ENCODE measurements around the gene BUD13. TPM values are rescaled to one million over a fixed set of nuclear protein-coding genes. Genes with fewer than 3 reads are reported as not detected.

BUD13 gene
- total RNA-seq, 1 experiment from 2014 or later, result 22.9 TPM

DNA sequence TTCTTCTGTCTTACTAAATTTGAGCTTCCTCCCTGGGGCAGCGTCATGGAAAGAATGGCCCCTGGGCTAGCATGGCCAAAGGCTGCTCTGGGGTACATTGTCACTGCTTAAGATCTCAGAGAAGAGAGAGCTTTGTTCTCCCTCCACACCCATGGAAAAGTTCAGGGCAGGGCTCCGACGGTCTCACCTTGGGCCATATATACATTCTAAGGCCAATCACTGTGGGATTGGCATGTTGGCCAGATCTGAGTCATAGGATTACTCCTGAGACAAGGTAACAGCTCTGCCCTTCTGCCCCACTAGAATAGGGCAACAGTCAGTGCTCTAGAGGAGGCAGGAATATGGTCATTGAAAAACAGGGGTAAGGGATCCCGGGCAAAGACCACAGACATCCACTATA lies 56.2 kb downstream of the BUD13 start:
- Histone ChIP-seq H3K9me3 (ENCODE audit: control insufficient read depth in 1 of 2, insufficient read depth in 1 of 2, low read depth in 1 of 2, low read length in 2 of 2) (no peaks in the 10 kb centered on the region), H2AFZ (ENCODE audit: low read depth, low read length, poor library complexity, severe bottlenecking) (no peak overlapping the region), H3K4me1 (ENCODE audit: control insufficient read depth in 1 of 2, insufficient read depth in 2 of 2, low read length in 2 of 2) (no peaks in the 10 kb centered on the region), H3K9me2 (ENCODE audit: insufficient read depth) (no peaks in the 10 kb centered on the region), H3K36me3 (ENCODE audit: control insufficient read depth in 1 of 2, insufficient read depth in 2 of 2, low read length in 2 of 2) (no peaks in the 10 kb centered on the region), H3K9ac (ENCODE audit: low read length) (no peak overlapping the region), H4K20me1 (ENCODE audit: insufficient read depth) (no peaks in the 10 kb centered on the region), H3K79me2 (ENCODE audit: insufficient read depth, low read length) (no peaks in the 10 kb centered on the region), H3K4me2 (ENCODE audit: low read length) (no peak overlapping the region), H3K4me3 (replicated peaks in 1 of 2; ENCODE audit: low read depth in 1 of 2, low read length in 2 of 2) (no peak overlapping the region), H3K27me3 (ENCODE audit: insufficient read depth, low read length) (no peaks in the 10 kb centered on the region), H3K27ac (ENCODE audit: low read depth, low read length) (no peak overlapping the region)
- ChIA-PET POLR2A (no interaction called here), CTCF (interaction anchor here (1.8 kb wide), 1 partner anchor 16 kb away, joined by 5 read pairs; no protein-coding TSS in a partner anchor), RAD21 (ENCODE audit: low non-redundant PET in 1 of 2, low total read pairs in 2 of 2, uncharacterized antibody in 2 of 2, unreplicated experiment in 2 of 2) (no interaction called here)
- DNase-seq (ENCODE audit: low read depth, low spot score) (no peak), ATAC-seq (no peak)
- no TSS peak for BruUV-seq (replicated peaks)
- TF ChIP-seq SP1 (IDR thresholded peaks at IDR 0.05; ENCODE audit: low read depth) (no peak), EZH2 (IDR thresholded peaks at IDR 0.05) (no peak), YY1 (IDR thresholded peaks at IDR 0.05; ENCODE audit: extremely low read depth, insufficient replicate concordance, low read depth, low read length) (no peak), POLR2AphosphoS5 (IDR thresholded peaks at IDR 0.05; ENCODE audit: low read depth, low read length) (no peak), ZNF274 (IDR thresholded peaks at IDR 0.05; ENCODE audit: low read depth, low read length) (no peak)
- intact Hi-C loops (cut with micrococcal nuclease), result no loop called here

DNA sequence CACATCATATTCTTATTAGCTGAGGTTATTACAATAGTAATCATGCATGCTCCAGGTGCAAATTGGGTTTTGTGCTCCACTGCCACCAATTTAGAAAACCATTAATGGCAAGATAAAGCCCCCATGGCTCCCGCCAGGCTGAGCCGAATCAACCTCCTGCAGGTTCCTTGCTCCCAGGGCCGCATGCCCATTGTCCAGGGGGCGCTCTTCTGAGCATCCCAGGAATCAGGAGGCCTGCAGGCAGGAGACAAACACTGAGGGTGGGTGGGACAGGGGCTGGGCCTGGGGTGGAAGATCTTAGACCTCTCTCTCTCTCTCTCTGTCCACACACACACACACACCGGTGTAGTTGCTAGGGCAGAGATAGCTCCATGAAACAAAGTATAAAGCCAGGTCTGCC lies 57.4 kb downstream of the BUD13 start:
- Histone ChIP-seq H3K27ac (ENCODE audit: low read depth, low read length) (no peak overlapping the region), H3K27me3 (ENCODE audit: insufficient read depth, low read length) (no peaks in the 10 kb centered on the region), H3K4me2 (ENCODE audit: low read length) (no peak overlapping the region), H2AFZ (ENCODE audit: low read depth, low read length, poor library complexity, severe bottlenecking) (no peak overlapping the region), H3K79me2 (ENCODE audit: insufficient read depth, low read length) (no peaks in the 10 kb centered on the region), H3K9ac (ENCODE audit: low read length) (no peak overlapping the region), H3K4me1 (ENCODE audit: control insufficient read depth in 1 of 2, insufficient read depth in 2 of 2, low read length in 2 of 2) (no peaks in the 10 kb centered on the region), H3K9me2 (ENCODE audit: insufficient read depth) (no peaks in the 10 kb centered on the region), H3K9me3 (ENCODE audit: control insufficient read depth in 1 of 2, insufficient read depth in 1 of 2, low read depth in 1 of 2, low read length in 2 of 2) (no peaks in the 10 kb centered on the region), H4K20me1 (ENCODE audit: insufficient read depth) (no peaks in the 10 kb centered on the region), H3K36me3 (ENCODE audit: control insufficient read depth in 1 of 2, insufficient read depth in 2 of 2, low read length in 2 of 2) (no peaks in the 10 kb centered on the region), H3K4me3 (replicated peaks in 1 of 2; ENCODE audit: low read depth in 1 of 2, low read length in 2 of 2) (no peak overlapping the region)
- CTCF ChIA-PET, result interaction anchor here (1.3 to 1.8 kb wide), 2 partner anchors 17 to 28 kb away, joined by 5 to 9 read pairs; no protein-coding TSS in a partner anchor
- intact Hi-C loops (cut with micrococcal nuclease), result no loop called here
- POLR2A ChIA-PET, result no interaction called here
- no peak for DNase-seq (ENCODE audit: low read depth, low spot score)
- no TSS peak for BruUV-seq (replicated peaks)
- no peak for TF ChIP-seq ELF1 (IDR thresholded peaks at IDR 0.05; ENCODE audit: borderline replicate concordance, low read depth)
- TF ChIP-seq, protein P1, sequence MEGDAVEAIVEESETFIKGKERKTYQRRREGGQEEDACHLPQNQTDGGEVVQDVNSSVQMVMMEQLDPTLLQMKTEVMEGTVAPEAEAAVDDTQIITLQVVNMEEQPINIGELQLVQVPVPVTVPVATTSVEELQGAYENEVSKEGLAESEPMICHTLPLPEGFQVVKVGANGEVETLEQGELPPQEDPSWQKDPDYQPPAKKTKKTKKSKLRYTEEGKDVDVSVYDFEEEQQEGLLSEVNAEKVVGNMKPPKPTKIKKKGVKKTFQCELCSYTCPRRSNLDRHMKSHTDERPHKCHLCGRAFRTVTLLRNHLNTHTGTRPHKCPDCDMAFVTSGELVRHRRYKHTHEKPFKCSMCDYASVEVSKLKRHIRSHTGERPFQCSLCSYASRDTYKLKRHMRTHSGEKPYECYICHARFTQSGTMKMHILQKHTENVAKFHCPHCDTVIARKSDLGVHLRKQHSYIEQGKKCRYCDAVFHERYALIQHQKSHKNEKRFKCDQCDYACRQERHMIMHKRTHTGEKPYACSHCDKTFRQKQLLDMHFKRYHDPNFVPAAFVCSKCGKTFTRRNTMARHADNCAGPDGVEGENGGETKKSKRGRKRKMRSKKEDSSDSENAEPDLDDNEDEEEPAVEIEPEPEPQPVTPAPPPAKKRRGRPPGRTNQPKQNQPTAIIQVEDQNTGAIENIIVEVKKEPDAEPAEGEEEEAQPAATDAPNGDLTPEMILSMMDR (IDR thresholded peaks at IDR 0.05 in 2 of 3, conservative IDR thresholded peaks at IDR 0.05 in 1 of 3; ENCODE audit: borderline replicate concordance in 1 of 3, insufficient read depth in 1 of 3, low read depth in 2 of 3, low read length in 2 of 3), result peak in 1 of 3 experiments; percentile 30; a peak in 2 of 6 replicates
- RAD21 ChIA-PET (ENCODE audit: low non-redundant PET in 1 of 2, low total read pairs in 2 of 2, uncharacterized antibody in 2 of 2, unreplicated experiment in 2 of 2), result no interaction called here
- peak; percentile 65 for ATAC-seq

All from HCT116 (cell line).